Lower leg skin (tissue), 4 donors: ENCODE measurements around the gene C2CD3. TPM values are rescaled to one million over a fixed set of nuclear protein-coding genes. Genes with fewer than 3 reads are reported as not detected.
"Not testable (repeated sequence)": the region's sequence is repeated elsewhere in the genome, so short reads cannot be mapped to it uniquely, and the experiment has no call there.

Experiments
- DNase-seq, 2 donors: peaks; one replicate each; pipeline ENCODE4 v3.0.0-alpha.2; 2019; ENCODE audit warnings: low spot score in 2 of 2
- H3K4me3 ChIP-seq: fragments of 200-600 bp; sonication (generic); 2 replicates; pipeline ENCODE4 v1.5.1; 2017; ENCODE audit warnings: mild to moderate bottlenecking, low read depth; ENCODE audit not compliant: poor library complexity, severe bottlenecking
- CTCF ChIP-seq, 3 donors: fragments of 450-650 bp; IDR thresholded peaks; one replicate each; pipeline ENCODE4 v1.5.1; 2016; ENCODE audit warnings: antibody characterized with exemption in 3 of 3, mild to moderate bottlenecking in 3 of 3, moderate library complexity in 2 of 3
- POLR2A ChIP-seq, 2 donors: fragments of 450-650 bp; IDR thresholded peaks; one replicate each; pipeline ENCODE4 v1.6.1; 2016 to 2017; ENCODE audit warnings: antibody characterized with exemption in 2 of 2, mild to moderate bottlenecking in 1 of 2, moderate library complexity in 1 of 2
- whole genome bisulfite sequencing, 2 donors: methylation state at CpG; one replicate each; pipeline ENCODE4 v1.1.5; 2018; 5-methylcytosine and 5-hydroxymethylcytosine counted together
- intact Hi-C: fragments of 100-400 bp; cut with DNase I; formaldehyde crosslinking; loops from one replicate; pipeline ENCODE4 v1.15.0; 2023; ENCODE audit warnings: low total_unique reads
- total RNA-seq, 4 donors: library from RNA; depleted of rRNA; stranded (reverse); fragments of >200 nt; gene quantifications; one replicate each; pipeline ENCODE4 v1.1.0, GENCODE V29; 2016

C2CD3 gene
- total RNA-seq, 4 donors from 2014 or later = 16.9 to 28.0 (median 24.4) TPM

- intact Hi-C loops = no loop called here
- WGBS, 2 donors = 68 to 72% methylated on average over 3 of the region's 3 CpGs
- no peak overlapping the region for H3K4me3 ChIP-seq
- no peak for DNase-seq
- TF ChIP-seq POLR2A (IDR thresholded peaks at IDR 0.05) (no peak), CTCF (IDR thresholded peaks at IDR 0.05) (no peak)
These were observed 99.9 kb downstream of the C2CD3 start for GRCh38 chr11:74070723-74071492.

GRCh38 chr11:74069146-74070046 is 101.4 kb downstream of the C2CD3 start:
- no peak for TF ChIP-seq CTCF (IDR thresholded peaks at IDR 0.05)
- TF ChIP-seq POLR2A (IDR thresholded peaks at IDR 0.05) = no peak
- peak in 1 of 2 donors; percentile 15 for DNase-seq
- intact Hi-C loops = no loop called here
- WGBS, 2 donors = 51 to 62% methylated on average over 6 of the region's 6 CpGs
- no peak overlapping the region for H3K4me3 ChIP-seq

DNA sequence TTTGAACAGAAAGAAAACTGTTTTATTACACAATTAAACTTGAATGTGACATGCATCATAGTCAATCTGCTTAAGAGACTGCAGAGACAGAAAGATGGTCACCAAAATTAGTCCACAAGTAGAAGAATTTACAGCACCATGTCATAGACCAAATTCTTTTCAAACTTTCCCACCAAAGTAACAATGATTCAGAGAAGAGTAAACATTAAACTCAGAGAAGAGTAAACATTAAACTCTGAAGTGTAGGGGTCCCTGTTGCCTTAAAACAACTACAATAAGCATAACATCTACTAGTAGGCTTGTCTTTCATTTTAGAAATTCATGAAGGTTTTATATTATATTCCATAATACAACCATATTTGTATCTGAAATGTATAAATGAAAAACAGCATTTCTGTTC is 104.1 kb downstream of the C2CD3 start:
- DNase-seq, H3K4me3 ChIP-seq, intact Hi-C loops: not testable (repeated sequence)

- H3K4me3 ChIP-seq, intact Hi-C loops, DNase-seq: not testable (repeated sequence)
- WGBS, 2 donors = 90 to 91% methylated on average over 3 of the region's 3 CpGs
These were observed 105.3 kb downstream of the C2CD3 start for GRCh38 chr11:74065534-74065933.

DNA sequence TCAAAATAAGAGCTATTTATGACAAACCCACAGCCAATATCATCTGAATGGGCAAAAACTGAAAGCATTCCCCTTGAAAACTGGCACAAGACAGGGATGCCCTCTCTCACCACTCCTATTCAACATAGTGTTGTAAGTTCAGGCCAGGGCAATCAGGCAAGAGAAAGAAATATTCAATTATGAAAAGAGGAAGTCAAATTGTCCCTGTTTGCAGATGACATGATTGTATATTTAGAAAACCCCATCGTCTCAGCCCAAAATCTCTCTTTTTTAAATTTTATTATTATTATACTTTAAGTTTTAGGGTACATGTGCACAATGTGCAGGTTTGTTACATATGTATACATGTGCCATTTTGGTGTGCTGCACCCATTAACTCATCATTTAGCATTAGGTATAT is 107.2 kb downstream of the C2CD3 start:
- DNase-seq, intact Hi-C loops, H3K4me3 ChIP-seq: not testable (repeated sequence)
- whole genome bisulfite sequencing, 2 donors = 80 to 85% methylated on average over 1 of the region's 1 CpG

GRCh38 chr11:74061599-74061998 is 109.2 kb downstream of the C2CD3 start:
- 97 to 98% methylated on average over 4 of the region's 4 CpGs for WGBS, 2 donors
- H3K4me3 ChIP-seq, DNase-seq, intact Hi-C loops: not testable (repeated sequence)

DNA sequence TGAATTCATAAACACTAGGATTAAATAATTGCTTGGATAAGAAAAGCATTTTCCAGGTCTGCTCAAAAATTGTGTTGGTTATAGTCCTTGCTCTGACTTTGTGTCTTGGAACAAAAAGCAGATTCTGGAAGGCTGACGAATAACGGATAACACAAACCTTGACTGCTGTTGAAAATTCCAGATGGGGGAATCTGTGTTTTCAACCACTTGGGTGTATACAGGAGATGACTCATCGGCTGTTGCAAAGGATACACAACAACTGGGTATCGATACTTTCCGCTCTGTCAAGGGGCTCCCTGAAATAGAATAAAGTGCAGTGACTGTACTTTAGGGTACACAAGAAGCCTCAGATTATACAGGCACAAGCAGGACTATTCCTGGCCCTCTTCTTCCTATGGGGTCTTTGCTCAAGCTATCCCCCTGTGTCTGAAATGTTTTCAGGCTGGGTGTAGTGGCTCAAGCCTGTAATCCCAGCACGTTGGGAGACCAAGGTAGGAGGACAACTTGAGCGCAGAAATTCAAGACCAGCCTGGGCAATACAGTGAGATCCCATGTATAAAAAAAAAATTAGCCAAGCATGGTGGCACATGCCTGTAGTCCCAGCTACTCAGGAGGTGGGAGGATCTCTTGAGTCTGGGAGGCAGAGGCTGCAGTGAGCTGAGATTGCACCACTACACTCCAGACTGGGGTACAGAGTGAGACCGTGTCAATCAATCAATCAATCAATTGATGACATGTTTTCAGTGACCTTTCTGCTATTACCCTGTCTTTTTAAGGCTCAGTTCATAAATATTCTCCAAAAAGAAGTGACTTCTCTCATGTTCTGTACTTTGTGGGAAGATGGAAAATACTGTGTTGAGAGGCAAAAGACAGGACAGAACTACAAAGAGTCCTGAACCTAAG is 113.3 kb downstream of the C2CD3 start:
- no peak overlapping the region for H3K4me3 ChIP-seq
- intact Hi-C loops = no loop called here
- WGBS, 2 donors = 89 to 90% methylated on average over 8 of the region's 8 CpGs
- TF ChIP-seq POLR2A (IDR thresholded peaks at IDR 0.05) (no peak), CTCF (IDR thresholded peaks at IDR 0.05) (no peak)
- no peak for DNase-seq
